Adrenal gland (tissue), 5 donors: ENCODE data around the gene LIMS1.

ENCODE experiments used
- CTCF ChIP-seq, 6 experiments: fragments of 450-650 bp in 4 of 6; fragments of 200-600 bp in 2 of 6; sonication (generic) in 1 of 6; IDR thresholded peaks; 1 replicate in 5 of 6; 2 replicates in 1 of 6; pipeline versions ENCODE4 v1.5.1 to v1.8.0; 2016 to 2021; ENCODE audit warnings: antibody characterized with exemption in 6 of 6, mild to moderate bottlenecking in 2 of 6, moderate library complexity in 1 of 6
- POLR2A ChIP-seq, 2 donors: fragments of 450-650 bp; IDR thresholded peaks; one replicate each; pipeline ENCODE4 v1.6.1; 2017; ENCODE audit warnings: antibody characterized with exemption in 2 of 2, mild to moderate bottlenecking in 2 of 2, moderate library complexity in 1 of 2
- donor health status: DM: no; HTN: no; CAD: no.

- TF ChIP-seq CTCF (IDR thresholded peaks at IDR 0.05) (no peak), POLR2A (IDR thresholded peaks at IDR 0.05) (no peak)
These were observed 79.2 kb downstream of the LIMS1 start for GRCh38 chr2:108613261-108614042.
